PC-9 (cell line): ENCODE measurements around the gene CCDC148.

ENCODE experiments used
- EZH2 ChIP-seq: fragments of 200-600 bp; sonication (generic); IDR thresholded peaks from 2 replicates; pipeline ENCODE4 v1.8.0; 2017; ENCODE audit warnings: antibody characterized with exemption, low read depth
- TF ChIP-seq, protein P1 (sequence below): fragments of 200-600 bp; sonication (generic); conservative IDR thresholded peaks from 2 replicates; pipeline ENCODE4 v1.6.1; 2017; ENCODE audit warnings: mixed run types, antibody characterized with exemption, mild to moderate bottlenecking, moderate library complexity

DNA sequence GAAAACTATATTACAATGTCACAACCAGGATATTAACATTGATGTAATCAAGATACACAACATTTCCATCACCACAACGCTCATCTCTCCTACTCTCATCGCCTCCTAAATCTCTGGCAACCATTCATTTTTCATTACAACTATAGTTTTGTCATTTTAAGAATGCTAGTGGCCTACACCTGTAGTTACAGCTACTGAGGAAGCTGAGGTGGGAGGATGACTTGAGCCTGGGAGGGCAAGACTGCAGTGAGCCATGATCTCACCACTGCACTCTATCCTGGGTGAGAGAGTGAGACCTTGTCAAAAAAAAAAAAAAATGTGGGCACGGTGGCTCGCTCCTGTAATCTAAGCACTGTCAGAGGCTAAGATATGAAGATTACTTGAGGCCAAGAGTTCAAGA, 10.7 kb upstream of the CCDC148 start:
- TF ChIP-seq, protein P1, sequence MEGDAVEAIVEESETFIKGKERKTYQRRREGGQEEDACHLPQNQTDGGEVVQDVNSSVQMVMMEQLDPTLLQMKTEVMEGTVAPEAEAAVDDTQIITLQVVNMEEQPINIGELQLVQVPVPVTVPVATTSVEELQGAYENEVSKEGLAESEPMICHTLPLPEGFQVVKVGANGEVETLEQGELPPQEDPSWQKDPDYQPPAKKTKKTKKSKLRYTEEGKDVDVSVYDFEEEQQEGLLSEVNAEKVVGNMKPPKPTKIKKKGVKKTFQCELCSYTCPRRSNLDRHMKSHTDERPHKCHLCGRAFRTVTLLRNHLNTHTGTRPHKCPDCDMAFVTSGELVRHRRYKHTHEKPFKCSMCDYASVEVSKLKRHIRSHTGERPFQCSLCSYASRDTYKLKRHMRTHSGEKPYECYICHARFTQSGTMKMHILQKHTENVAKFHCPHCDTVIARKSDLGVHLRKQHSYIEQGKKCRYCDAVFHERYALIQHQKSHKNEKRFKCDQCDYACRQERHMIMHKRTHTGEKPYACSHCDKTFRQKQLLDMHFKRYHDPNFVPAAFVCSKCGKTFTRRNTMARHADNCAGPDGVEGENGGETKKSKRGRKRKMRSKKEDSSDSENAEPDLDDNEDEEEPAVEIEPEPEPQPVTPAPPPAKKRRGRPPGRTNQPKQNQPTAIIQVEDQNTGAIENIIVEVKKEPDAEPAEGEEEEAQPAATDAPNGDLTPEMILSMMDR, result no peak
- no peak for TF ChIP-seq EZH2
